T-helper 2 cell treated with Interferon-gamma antibody and Interleukin-4, amounts not matched to agents 100 ng/mL and 5 ng/mL, for 36 hours (primary cell): ENCODE measurements around the gene AP1G1. TPM values are rescaled to one million over a fixed set of nuclear protein-coding genes. Genes with fewer than 3 reads are reported as not detected.
"Not testable (repeated sequence)": the region's sequence is repeated elsewhere in the genome, so short reads cannot be mapped to it uniquely, and the experiment has no call there.

Source experiments
- intact Hi-C: fragments of 100-400 bp; cut with micrococcal nuclease; formaldehyde crosslinking; loops from one replicate; pipeline ENCODE4 v1.15.1; 2023
- total RNA-seq: library from RNA; stranded (reverse); gene quantifications from 2 replicates; pipeline ENCODE4 v1.2.3, GENCODE V29; 2022

AP1G1 gene
- total RNA-seq, 1 donor from 2014 or later, result 93.2 TPM

DNA sequence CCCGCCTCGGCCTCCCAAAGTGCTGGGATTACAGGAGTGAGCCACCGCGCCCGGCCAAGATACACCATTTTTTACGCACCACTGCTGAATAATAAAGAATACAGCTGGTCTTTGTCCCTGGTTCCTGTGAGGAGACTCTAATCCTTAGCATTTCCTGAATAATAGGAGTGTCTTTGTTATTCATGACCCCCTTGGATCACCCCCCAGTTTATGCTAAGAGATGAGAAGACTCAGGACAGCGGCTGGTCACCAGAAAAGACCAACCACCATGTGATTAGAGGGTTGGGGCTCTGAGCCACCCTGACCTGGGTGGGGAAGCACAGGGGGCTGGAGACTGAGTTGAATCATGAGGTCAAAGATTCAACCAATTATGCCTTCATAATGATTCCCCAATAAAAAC, 101.4 kb downstream of the AP1G1 start:
- intact Hi-C loops, result no loop called here

DNA sequence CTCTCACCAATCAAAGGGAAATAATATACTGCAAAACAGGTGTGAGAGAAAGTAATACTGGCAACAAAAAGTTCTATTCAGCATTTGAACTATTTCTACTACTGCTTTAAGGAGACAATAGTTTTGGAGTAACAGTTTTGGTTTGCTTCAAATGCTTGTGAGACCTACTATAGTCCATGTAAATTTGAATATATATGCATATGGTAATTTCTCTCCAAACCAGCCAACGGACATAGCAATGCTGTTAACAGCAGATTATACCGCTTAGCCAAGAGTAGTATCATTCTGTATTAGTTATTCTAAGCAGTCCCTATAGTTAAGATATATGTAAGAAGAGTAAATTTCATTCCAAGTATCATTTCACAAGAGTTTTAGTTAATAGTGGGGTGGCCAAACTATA, 102.6 kb downstream of the AP1G1 start:
- intact Hi-C loops, result no loop called here

DNA sequence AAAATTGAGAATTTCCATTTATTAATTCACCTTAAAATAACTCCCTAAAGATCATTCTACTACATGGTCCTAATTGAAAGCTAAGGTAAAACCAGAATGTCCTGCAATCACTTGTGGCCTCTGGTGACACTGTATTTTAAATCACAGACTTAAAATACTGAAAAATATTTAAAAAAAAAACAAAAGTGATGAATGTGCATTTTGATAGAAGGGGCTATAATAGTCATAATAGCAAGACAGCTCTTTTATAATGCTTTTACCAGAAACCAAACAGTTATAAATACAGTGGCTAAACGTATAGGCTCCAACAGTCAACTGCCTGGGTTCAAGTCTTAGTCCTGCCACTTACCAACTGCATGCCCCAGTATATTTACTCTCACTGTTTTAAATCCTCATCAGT, 105.3 kb downstream of the AP1G1 start:
- intact Hi-C loops, result no loop called here

DNA sequence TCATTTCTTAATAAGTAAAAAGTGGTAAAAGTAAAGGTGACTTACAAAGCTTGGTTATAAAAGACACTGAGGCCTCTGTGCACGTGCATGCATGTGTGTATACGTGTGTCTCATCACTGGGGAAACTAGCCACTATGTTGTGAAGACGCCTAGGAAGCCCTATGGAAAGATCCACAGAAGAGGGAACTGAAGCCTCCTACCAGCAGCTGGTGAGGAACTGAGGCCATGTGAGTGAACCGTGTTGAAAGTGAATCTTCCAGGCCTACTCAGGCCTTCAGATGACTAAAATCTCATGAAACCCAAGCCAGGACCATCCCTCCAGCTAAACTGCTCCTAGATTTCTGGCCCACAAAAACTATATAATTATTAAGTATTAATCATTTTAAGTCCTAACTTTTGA, 107.8 kb downstream of the AP1G1 start:
- intact Hi-C loops, result no loop called here

DNA sequence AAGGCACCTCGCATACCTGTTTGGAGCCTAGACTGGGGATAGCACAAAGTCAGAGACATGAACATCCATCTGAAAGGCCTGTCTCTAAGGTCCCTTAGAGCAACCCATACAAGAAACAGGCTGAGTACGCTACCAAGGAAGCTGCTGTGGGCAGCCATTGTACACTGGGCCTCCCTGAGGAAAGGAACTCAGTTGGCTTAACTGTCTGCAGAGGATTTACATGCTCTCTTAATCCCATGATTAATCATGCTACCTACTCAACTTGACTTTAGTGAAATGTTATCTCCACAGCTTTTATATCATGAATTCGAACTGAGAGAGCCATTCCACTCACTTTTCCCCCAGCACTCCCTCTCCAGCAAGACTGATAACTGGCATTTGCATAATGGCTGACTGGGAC, 110.1 kb downstream of the AP1G1 start:
- intact Hi-C loops, result no loop called here

DNA sequence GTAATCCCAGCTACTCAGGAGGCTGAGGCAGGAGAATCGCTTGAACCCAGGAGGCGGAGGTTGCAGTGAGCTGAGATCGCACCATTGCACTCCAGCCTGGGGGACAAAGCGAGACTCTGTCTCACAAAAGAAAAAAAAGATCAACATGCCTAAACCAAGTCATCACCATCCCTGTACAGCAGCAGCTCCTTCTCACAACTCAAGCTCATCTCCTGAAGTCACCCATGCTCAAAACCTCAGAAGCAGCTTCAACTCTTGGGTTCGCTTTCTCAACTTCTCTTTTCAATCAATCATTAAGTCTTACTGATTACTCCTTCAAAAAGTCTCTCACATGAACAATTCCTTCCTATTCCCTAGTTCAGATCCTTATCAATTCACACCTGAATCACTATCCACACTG, 115.5 kb downstream of the AP1G1 start:
- intact Hi-C loops, result no loop called here

DNA sequence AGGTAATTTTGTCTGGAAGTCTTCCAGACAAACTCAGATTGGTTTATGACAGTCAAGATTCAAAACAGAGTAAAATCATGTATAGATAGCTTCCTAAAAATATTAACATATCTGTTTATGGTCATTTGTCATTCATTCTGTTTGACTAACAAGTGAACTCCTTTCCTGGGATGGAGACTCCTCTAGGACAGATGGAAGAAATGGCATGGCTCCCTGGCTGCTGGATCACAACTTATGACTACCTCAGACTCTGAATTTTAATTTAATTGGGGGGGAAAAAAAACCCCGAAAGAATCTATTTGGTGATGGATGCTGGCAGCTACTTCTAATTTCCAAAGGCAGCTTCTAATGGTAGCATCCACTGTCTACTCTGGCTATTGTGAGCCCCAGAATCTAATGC, 118.7 kb downstream of the AP1G1 start:
- intact Hi-C loops, result no loop called here

DNA sequence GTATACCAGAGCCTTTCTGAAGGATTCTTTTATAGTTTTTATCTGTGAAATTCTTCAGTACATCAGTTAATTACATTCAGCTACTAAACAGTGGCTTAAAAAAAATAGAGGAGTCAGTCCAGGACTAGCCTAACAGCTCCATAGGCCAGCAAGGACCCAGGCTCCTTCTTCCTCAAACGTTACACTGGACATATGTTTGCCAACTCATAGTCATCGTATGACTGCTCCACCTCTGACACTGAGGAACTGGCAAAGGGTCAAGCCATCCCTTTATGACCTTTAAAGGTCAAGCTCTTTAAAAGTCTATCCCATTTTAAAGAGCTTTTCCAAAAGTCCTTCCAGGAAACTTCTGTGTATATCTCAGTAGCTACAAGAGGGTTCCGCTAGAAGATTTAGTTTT, 120.8 kb downstream of the AP1G1 start:
- intact Hi-C loops, result no loop called here

DNA sequence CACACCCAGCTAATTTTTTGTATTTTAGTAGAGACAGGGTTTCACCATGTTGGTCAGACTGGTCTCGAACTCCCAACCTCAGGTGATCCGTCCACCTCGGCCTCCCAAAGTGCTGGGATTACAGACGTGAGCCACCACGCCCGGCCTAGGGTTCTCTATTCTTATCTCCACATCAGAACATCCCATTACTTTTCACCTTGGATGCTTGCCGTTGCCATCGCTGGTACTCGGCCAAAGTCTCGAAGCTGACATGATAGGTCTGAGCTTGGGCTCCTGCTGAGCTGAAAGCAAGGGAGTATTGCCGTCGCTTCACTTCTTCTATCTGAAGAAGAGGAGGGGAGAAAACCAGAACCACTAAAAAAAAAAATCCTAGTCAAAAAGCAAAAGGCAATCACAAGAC, 124.4 kb downstream of the AP1G1 start:
- intact Hi-C loops, result not testable (repeated sequence)

DNA sequence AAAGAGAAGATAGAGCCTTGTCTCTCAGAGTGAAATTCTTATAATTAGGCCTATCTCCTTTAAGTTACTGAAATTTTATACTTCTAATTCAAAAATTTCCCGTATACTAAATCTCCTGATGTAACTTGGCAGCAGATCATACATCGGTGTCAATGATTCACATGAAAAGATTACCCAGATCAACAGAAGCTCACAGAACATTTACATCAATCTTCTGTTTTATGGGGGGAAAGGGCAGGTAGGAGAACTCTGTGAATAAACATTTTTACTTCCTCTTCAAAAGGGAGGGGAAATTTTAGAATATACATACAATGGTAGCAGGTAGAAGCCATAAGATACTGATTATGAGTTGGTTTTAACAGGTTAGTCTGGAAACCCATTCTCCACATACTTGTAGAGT, 127.3 kb downstream of the AP1G1 start:
- intact Hi-C loops, result no loop called here

Other genes with a start within 250 kb of the AP1G1 start
- not detected in 2 replicates for gene TAT, start 231.7 kb downstream of the AP1G1 start, total RNA-seq
- not detected in 2 replicates for gene MARVELD3, start 182.7 kb downstream of the AP1G1 start, total RNA-seq
- 6.6 and 7.2 TPM in 2 replicates for gene PHLPP2, start 84.1 kb downstream of the AP1G1 start, total RNA-seq
- gene ATXN1L, start 37.1 kb upstream of the AP1G1 start, total RNA-seq, result 20.7 and 21.8 TPM in 2 replicates
- gene ZNF821, start 75.3 kb upstream of the AP1G1 start, total RNA-seq, result 4.5 and 5.3 TPM in 2 replicates
- gene IST1, start 86.7 kb upstream of the AP1G1 start, total RNA-seq, result 160 and 176 TPM in 2 replicates
- gene PKD1L3, start 191.6 kb upstream of the AP1G1 start, total RNA-seq, result 0.05 and 0.09 TPM in 2 replicates
- 15.0 and 16.3 TPM in 2 replicates for gene DHODH, start 199.9 kb upstream of the AP1G1 start, total RNA-seq
- not detected in 2 replicates for gene HP, start 245.7 kb upstream of the AP1G1 start, total RNA-seq